Type B pancreatic cell (in vitro differentiated cells): ENCODE results near the gene PRPSAP2. TPM values are rescaled to one million over a fixed set of nuclear protein-coding genes. Genes with fewer than 3 reads are reported as not detected.

Experiments
- DNase-seq: peaks from one replicate; pipeline ENCODE4 v3.0.0; 2021; ENCODE audit warnings: mixed read lengths; ENCODE audit not compliant: unreplicated experiment; ENCODE audit errors: extremely low spot score
- H3K27ac Mint-ChIP-seq: 2 replicates; pipeline ENCODE4 v1.8.0; 2021; ENCODE audit warnings: mild to moderate bottlenecking, mixed read lengths
- H3K27me3 Mint-ChIP-seq: 2 replicates; pipeline ENCODE4 v1.8.0; 2021; ENCODE audit warnings: mixed read lengths
- H3K36me3 Mint-ChIP-seq: 2 replicates; pipeline ENCODE4 v1.8.0; 2021; ENCODE audit warnings: mixed read lengths
- H3K4me1 Mint-ChIP-seq: one replicate; pipeline ENCODE4 v1.8.0; 2021; ENCODE audit warnings: mixed read lengths; ENCODE audit not compliant: unreplicated experiment
- H3K4me3 Mint-ChIP-seq: 2 replicates; pipeline ENCODE4 v1.8.0; 2021; ENCODE audit warnings: mild to moderate bottlenecking, mixed read lengths
- H3K9me3 Mint-ChIP-seq: 2 replicates; pipeline ENCODE4 v1.8.0; 2021; ENCODE audit warnings: mixed read lengths
- total RNA-seq: library from RNA; stranded (reverse); gene quantifications from 2 replicates; pipeline ENCODE4 v1.2.1, GENCODE V29; 2021; ENCODE audit warnings: low replicate concordance
- TF ChIP-seq, protein P1 (sequence below): fragments of 200-600 bp; sonication (generic); conservative IDR thresholded peaks from 2 replicates; pipeline ENCODE4 v1.5.0; 2021; ENCODE audit warnings: antibody characterized with exemption, mild to moderate bottlenecking

PRPSAP2 gene
- total RNA-seq, 1 donor from 2014 or later: 50.7 TPM

DNA sequence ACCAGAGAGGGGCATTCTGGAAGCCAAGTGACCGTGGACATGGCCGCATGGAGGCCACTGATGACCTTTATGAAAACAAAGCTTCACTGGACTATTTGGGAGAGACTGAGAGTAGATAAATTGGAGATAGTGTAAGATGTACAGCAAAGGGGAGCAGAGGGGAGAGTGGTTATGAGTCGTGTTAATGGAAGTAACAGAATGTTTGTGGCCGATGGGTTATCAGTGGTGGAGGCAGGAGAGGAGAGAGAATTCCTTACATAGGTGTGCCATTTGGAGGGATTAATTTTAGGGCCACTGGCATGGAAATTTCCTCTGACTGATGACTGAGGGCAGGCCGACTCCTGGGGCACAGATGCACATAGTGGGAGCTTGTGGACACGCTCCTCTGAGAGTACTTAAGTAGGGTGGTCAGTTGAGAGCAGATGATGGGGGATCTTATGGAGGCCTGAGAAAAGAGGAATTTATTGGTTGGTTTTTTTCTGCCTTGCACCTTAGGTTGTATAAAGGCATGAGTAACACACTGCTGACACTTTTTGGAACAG lies 19.2 kb downstream of the PRPSAP2 start:
- DNase-seq: no peak
- Mint-ChIP-seq H3K4me1 (no peaks in the 10 kb centered on the region), H3K36me3 (peaks cover 31% of the 10 kb centered on the region), H3K27me3 (no peaks in the 10 kb centered on the region), H3K4me3 (no peak overlapping the region), H3K27ac (no peak overlapping the region), H3K9me3 (no peaks in the 10 kb centered on the region)
- TF ChIP-seq, protein P1, sequence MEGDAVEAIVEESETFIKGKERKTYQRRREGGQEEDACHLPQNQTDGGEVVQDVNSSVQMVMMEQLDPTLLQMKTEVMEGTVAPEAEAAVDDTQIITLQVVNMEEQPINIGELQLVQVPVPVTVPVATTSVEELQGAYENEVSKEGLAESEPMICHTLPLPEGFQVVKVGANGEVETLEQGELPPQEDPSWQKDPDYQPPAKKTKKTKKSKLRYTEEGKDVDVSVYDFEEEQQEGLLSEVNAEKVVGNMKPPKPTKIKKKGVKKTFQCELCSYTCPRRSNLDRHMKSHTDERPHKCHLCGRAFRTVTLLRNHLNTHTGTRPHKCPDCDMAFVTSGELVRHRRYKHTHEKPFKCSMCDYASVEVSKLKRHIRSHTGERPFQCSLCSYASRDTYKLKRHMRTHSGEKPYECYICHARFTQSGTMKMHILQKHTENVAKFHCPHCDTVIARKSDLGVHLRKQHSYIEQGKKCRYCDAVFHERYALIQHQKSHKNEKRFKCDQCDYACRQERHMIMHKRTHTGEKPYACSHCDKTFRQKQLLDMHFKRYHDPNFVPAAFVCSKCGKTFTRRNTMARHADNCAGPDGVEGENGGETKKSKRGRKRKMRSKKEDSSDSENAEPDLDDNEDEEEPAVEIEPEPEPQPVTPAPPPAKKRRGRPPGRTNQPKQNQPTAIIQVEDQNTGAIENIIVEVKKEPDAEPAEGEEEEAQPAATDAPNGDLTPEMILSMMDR: no peak

DNA sequence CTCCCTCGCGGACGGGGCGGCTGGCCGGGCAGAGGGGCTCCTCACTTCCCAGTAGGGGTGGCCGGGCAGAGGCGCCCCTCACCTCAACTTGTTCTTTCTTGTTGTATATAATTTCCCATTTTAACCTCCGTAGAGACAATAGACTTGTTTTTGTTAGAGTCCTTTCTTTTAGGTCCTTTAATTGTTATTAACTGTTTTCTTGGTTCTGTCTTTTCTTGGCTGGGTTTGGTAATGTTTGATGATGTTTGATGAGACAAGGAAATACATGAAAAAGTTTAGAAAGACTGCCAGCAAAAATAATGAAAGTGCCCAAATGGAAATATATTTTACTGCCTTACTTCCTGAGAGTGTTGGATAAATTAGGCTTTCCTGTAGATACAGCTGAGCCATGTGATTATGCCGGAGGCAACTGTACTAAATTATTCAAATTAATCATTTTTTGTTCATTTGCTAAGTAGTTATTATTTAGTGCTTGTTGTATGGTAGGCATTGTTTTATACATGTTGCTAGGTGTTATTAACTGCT lies 30.9 kb downstream of the PRPSAP2 start:
- H3K27ac Mint-ChIP-seq: no peak overlapping the region
- TF ChIP-seq, protein P1: no peak

GRCh38 chr17:18889658-18890057 lies 31.7 kb downstream of the PRPSAP2 start:
- Mint-ChIP-seq H3K27me3 (no peaks in the 10 kb centered on the region), H3K4me1 (no peaks in the 10 kb centered on the region), H3K36me3 (peaks cover 37% of the 10 kb centered on the region), H3K27ac (no peak overlapping the region), H3K9me3 (no peaks in the 10 kb centered on the region), H3K4me3 (no peak overlapping the region)
- no peak for DNase-seq
- TF ChIP-seq, protein P1: no peak

More for the DNA sequence above, 30.9 kb downstream of the PRPSAP2 start:
- Mint-ChIP-seq H3K9me3 (no peaks in the 10 kb centered on the region), H3K4me3 (no peak overlapping the region), H3K4me1 (no peaks in the 10 kb centered on the region), H3K36me3 (peaks cover 37% of the 10 kb centered on the region), H3K27me3 (no peaks in the 10 kb centered on the region)
- DNase-seq: no peak

DNA sequence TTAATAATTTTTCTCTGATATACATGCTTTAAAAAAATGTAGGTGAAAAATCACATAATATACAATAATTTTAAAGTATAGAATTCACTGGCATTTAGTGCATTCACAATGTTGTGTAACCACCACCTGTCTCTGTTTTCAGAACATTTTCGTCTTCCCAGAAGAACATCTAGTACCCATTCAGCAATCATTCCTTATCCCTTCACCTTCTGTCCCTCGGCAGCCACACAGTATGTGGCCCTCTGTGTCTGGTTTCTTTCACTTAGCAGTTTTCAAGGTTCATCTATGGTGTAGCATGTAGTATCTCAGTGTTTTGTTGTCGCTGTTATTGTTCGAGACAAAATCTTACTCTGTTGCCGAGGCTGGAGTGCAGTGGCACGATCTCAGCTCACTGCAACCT lies 33.6 kb downstream of the PRPSAP2 start:
- Mint-ChIP-seq H3K9me3 (no peaks in the 10 kb centered on the region), H3K4me1 (no peaks in the 10 kb centered on the region), H3K4me3 (no peak overlapping the region), H3K27me3 (no peaks in the 10 kb centered on the region), H3K36me3 (peaks cover 41% of the 10 kb centered on the region), H3K27ac (no peak overlapping the region)
- no peak for DNase-seq
- TF ChIP-seq, protein P1: no peak

DNA sequence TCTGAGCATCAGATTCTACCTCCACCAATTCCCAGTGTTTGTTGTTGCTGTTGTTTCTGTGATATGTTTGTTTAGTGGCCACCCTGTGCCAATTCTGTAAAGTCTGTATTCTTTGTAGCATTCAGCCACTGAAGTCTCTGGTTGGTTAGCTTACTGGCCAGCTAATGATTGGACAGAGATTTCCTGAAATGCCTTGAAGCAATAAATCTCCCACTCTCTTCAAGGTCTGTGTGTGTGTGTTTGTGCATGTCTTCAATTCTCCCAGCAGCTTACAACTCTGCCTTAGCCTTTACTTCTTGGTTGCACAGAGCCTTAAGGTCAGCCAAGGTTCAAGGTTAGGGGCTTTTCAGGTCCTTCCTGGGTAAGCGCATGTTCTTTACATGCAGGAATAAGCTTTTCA lies 38.2 kb downstream of the PRPSAP2 start:
- Mint-ChIP-seq H3K9me3 (no peaks in the 10 kb centered on the region), H3K36me3 (peaks cover 58% of the 10 kb centered on the region), H3K4me1 (no peaks in the 10 kb centered on the region), H3K27me3 (no peaks in the 10 kb centered on the region), H3K4me3 (no peak overlapping the region), H3K27ac (no peak overlapping the region)
- TF ChIP-seq, protein P1: no peak
- no peak for DNase-seq
